Bronchial epithelial cell (primary cell): ENCODE results near the gene VSTM2B. TPM values are rescaled to one million over a fixed set of nuclear protein-coding genes. Genes with fewer than 3 reads are reported as not detected.

ENCODE experiments used
- DNase-seq: peaks from one replicate; pipeline ENCODE4 v3.0.0-alpha.2; 2010; ENCODE audit warnings: low read depth
- FAIRE-seq: peaks from 2 replicates; lab custom pipeline; 2011; peaks lifted over from hg19 to GRCh38; lab: Jason Lieb, UNC
- H3K27me3 ChIP-seq: 2 replicates; pipeline ENCODE4 v1.5.1; 2011; ENCODE audit warnings: low read length; ENCODE audit not compliant: control insufficient read depth, insufficient read depth
- H3K36me3 ChIP-seq: 2 replicates; pipeline ENCODE4 v1.5.1; 2011; ENCODE audit warnings: low read length; ENCODE audit not compliant: control insufficient read depth, insufficient read depth
- H3K4me3 ChIP-seq: 2 replicates; pipeline ENCODE4 v1.5.1; 2011; ENCODE audit warnings: mild to moderate bottlenecking, low read depth, low read length, control low read depth
- total RNA-seq: library from RNA; depleted of rRNA; stranded (reverse); fragments of >200 nt; gene quantifications from 2 replicates; pipeline ENCODE4 v1.2.1, GENCODE V29; 2014
- TF ChIP-seq, protein P1 (sequence below): IDR thresholded peaks from 2 replicates; pipeline ENCODE4 v1.5.1; 2011; ENCODE audit warnings: mild to moderate bottlenecking, moderate library complexity, low read length, control low read depth, inconsistent platforms; ENCODE audit not compliant: insufficient read depth, severe bottlenecking

VSTM2B gene
- total RNA-seq, 1 donor from 2014 or later: not detected

DNA sequence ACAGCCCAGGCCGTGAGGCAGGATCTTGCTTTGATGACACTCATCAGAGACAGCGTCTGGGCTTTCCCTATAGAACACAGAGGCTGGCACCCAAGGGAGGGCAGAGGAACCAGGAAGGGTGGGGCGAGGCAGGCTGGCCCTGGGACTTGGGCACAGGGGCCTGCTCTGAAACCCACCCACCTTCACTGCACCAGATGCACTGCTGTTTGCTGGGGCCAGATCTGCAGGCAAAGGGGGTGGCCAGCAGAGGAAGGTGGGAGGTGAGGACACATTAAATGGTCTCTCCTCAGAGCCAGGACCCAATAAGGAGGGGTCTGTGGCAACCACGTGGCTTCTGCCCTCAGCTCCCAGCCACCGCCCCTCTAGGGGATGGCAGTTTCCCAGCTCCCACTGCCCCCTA is 6.6 kb upstream of the VSTM2B start:
- H3K4me3 ChIP-seq: no peak overlapping the region
- FAIRE-seq: no peak
- TF ChIP-seq, protein P1, sequence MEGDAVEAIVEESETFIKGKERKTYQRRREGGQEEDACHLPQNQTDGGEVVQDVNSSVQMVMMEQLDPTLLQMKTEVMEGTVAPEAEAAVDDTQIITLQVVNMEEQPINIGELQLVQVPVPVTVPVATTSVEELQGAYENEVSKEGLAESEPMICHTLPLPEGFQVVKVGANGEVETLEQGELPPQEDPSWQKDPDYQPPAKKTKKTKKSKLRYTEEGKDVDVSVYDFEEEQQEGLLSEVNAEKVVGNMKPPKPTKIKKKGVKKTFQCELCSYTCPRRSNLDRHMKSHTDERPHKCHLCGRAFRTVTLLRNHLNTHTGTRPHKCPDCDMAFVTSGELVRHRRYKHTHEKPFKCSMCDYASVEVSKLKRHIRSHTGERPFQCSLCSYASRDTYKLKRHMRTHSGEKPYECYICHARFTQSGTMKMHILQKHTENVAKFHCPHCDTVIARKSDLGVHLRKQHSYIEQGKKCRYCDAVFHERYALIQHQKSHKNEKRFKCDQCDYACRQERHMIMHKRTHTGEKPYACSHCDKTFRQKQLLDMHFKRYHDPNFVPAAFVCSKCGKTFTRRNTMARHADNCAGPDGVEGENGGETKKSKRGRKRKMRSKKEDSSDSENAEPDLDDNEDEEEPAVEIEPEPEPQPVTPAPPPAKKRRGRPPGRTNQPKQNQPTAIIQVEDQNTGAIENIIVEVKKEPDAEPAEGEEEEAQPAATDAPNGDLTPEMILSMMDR: no peak
- no peaks in the 10 kb centered on the region for H3K36me3 ChIP-seq
- H3K27me3 ChIP-seq: peaks cover 2% of the 10 kb centered on the region
- no peak for DNase-seq

- H3K27me3 ChIP-seq: peaks cover 8% of the 10 kb centered on the region
- no peaks in the 10 kb centered on the region for H3K36me3 ChIP-seq
- DNase-seq (no peak), FAIRE-seq (no peak)
- TF ChIP-seq, protein P1: no peak
- H3K4me3 ChIP-seq: no peak overlapping the region
Measured at GRCh38 chr19:29519931-29520330, 5.9 kb upstream of the VSTM2B start.

DNA sequence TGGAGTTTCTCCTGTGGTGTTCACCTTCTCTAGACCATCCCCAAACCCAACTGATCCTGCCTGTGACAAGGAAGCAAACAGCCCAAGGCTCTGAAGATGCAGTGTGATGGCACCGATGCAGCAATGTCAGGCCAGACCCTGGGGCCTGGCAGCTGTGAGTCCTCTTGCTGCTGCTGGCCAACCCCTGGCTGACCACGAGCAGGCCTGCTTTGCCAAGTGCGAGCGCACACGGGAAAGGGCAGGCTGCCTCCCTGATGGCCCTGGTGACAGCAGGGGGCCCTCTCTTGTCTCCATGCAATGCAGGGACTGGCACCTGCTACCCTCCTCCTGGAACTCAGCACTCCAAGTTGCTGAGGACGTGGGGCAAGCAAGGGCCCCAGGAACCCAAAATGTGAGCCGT is 5.4 kb upstream of the VSTM2B start:
- no peaks in the 10 kb centered on the region for H3K36me3 ChIP-seq
- TF ChIP-seq, protein P1: no peak
- no peak for FAIRE-seq
- peaks cover 10% of the 10 kb centered on the region for H3K27me3 ChIP-seq
- no peak for DNase-seq
- no peak overlapping the region for H3K4me3 ChIP-seq

DNA sequence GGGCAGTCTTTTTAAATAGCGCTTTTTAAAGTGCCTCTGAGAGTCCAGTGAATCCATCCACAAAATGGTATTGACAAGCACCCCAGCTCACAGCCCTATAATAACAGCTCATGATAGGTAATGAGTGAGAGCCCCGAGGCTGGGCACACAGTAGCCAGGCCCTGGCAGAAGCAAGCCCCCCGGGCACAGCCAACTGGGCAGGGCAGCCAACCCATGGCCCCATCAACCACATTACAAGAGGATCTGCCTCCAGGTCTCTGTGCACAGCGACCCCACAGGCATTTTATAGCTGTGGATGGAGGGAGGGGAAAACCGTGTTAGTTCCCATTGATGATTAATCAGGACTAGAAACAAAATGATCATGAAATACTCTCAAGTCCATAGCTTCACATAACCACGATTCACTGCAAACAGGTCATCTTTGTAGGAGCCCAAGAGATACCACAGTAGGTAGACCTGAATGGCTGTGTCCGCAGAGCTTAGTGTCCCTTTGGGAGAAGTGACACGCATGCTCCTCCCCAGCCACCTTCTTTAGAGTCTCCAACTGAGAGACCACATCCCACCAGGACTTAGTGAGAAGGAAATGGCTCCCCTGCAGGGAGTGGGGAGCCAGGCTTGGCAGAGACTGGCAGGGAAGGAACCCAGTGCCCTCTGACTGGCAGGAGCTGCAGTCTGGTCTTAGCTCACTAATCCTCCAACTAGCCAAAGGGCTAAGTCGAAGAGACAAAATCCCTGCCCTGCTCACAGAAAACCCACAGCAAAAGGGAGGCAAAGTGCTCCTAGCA is 4.3 kb upstream of the VSTM2B start:
- Histone ChIP-seq H3K36me3 (no peaks in the 10 kb centered on the region), H3K4me3 (no peak overlapping the region), H3K27me3 (peaks cover 12% of the 10 kb centered on the region)
- FAIRE-seq (no peak), DNase-seq (no peak)
- TF ChIP-seq, protein P1: no peak

GRCh38 chr19:29523568-29523967 is 2.2 kb upstream of the VSTM2B start:
- TF ChIP-seq, protein P1: no peak
- no peak for DNase-seq
- H3K27me3 ChIP-seq: peaks cover 30% of the 10 kb centered on the region

More at GRCh38 chr19:29523568-29523967, 2.2 kb upstream of the VSTM2B start:
- Histone ChIP-seq H3K36me3 (no peaks in the 10 kb centered on the region), H3K4me3 (no peak overlapping the region)
- no peak for FAIRE-seq
